Breast epithelium (tissue), 3 donors: ENCODE measurements around the gene SLC2A13.

Source experiments
- POLR2A ChIP-seq: fragments of 450-650 bp; IDR thresholded peaks from one replicate; pipeline ENCODE4 v1.6.1; 2016; ENCODE audit warnings: antibody characterized with exemption, mild to moderate bottlenecking, moderate library complexity
- TF ChIP-seq, protein P1 (sequence below), 3 donors: fragments of 450-650 bp; IDR thresholded peaks; one replicate each; pipeline ENCODE4 v1.5.1; 2016 to 2017; ENCODE audit warnings: antibody characterized with exemption in 3 of 3, mild to moderate bottlenecking in 3 of 3, moderate library complexity in 3 of 3

DNA sequence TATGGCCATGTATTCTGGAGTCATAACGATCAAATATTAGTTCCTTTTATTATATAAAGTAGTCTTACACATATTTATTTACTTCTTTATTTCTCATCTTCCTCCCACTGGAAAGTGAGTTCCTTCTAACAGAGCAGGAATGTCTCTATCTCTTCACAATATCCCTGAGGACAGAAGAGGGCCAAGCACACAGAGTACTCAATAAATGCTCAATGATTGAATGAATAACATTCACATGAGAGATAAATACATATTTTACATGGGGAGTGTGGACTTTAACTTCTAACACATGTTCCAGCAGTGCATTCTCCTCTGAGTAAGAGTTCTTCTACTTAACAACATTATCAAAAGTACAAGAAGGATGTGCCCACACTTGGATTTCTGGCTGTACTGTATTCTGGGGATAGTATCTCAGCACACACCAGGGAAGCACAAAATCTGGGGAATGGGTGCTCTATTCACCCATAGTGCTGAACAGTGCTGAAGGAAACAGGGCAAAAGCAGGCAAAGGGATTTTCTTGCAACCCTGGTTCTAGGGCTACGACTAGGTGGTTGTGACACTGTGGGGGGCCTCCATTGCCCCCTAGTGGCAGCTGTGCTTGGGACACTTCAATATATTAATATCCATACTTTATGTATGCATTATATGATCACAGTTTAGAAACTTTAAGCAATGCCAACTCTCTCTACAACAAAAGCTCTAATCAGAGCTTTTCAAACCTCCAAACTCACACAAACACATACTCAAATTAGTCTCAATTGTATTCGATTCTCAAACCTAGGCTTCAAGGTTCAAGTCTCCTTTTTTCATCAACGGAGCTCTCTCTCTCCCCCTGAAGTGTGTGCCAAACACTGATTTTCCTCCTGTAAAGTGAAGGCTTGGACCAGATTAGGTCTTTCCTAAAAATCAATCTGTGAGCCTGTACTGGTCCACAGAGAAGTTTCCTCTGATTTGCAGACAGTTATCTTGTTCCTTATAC is 115.5 kb downstream of the SLC2A13 start:
- TF ChIP-seq, protein P1, sequence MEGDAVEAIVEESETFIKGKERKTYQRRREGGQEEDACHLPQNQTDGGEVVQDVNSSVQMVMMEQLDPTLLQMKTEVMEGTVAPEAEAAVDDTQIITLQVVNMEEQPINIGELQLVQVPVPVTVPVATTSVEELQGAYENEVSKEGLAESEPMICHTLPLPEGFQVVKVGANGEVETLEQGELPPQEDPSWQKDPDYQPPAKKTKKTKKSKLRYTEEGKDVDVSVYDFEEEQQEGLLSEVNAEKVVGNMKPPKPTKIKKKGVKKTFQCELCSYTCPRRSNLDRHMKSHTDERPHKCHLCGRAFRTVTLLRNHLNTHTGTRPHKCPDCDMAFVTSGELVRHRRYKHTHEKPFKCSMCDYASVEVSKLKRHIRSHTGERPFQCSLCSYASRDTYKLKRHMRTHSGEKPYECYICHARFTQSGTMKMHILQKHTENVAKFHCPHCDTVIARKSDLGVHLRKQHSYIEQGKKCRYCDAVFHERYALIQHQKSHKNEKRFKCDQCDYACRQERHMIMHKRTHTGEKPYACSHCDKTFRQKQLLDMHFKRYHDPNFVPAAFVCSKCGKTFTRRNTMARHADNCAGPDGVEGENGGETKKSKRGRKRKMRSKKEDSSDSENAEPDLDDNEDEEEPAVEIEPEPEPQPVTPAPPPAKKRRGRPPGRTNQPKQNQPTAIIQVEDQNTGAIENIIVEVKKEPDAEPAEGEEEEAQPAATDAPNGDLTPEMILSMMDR (IDR thresholded peaks at IDR 0.05), result peak; percentile 66 to 81 (median 69)
- TF ChIP-seq POLR2A, result no peak
